KMS-11 (cell line): ENCODE data around the gene ODAD3.
"Not testable (repeated sequence)": the region's sequence is repeated elsewhere in the genome, so short reads cannot be mapped to it uniquely, and the experiment has no call there.

ENCODE experiments used
- H2AFZ ChIP-seq: fragments of 200-600 bp; sonication (generic); 2 replicates; pipeline ENCODE4 v1.6.1; 2016; ENCODE audit warnings: antibody characterized with exemption, mixed run types, low read depth
- H3K27ac ChIP-seq: fragments of 200-600 bp; sonication (generic); 2 replicates; pipeline ENCODE4 v1.6.1; 2016; ENCODE audit warnings: mild to moderate bottlenecking, mixed run types
- H3K27me3 ChIP-seq: fragments of 200-600 bp; sonication (generic); 2 replicates; pipeline ENCODE4 v1.6.1; 2017; ENCODE audit warnings: mild to moderate bottlenecking, low read depth, mixed run types, moderate library complexity; ENCODE audit not compliant: insufficient read depth
- H3K36me3 ChIP-seq: fragments of 200-600 bp; sonication (generic); 2 replicates; pipeline ENCODE4 v1.6.1; 2017; ENCODE audit warnings: mild to moderate bottlenecking, mixed run types; ENCODE audit not compliant: insufficient read depth
- H3K4me1 ChIP-seq: fragments of 200-600 bp; sonication (generic); 2 replicates; pipeline ENCODE4 v1.6.1; 2016; ENCODE audit warnings: mild to moderate bottlenecking, low read depth, mixed run types; ENCODE audit not compliant: poor library complexity, severe bottlenecking
- H3K4me2 ChIP-seq: fragments of 200-600 bp; sonication (generic); 2 replicates; pipeline ENCODE4 v1.7.0; 2016; ENCODE audit warnings: mild to moderate bottlenecking, mixed run types
- H3K4me3 ChIP-seq: fragments of 200-600 bp; sonication (generic); IDR thresholded peaks from 2 replicates; pipeline ENCODE4 v1.6.1; 2017; ENCODE audit warnings: low read depth, low read length, mixed read lengths; ENCODE audit not compliant: insufficient read depth
- H3K79me2 ChIP-seq: fragments of 200-600 bp; sonication (generic); 2 replicates; pipeline ENCODE4 v1.6.1; 2016; ENCODE audit warnings: low read depth, mixed run types; ENCODE audit not compliant: insufficient read depth
- H3K9ac ChIP-seq: fragments of 200-600 bp; sonication (generic); 2 replicates; pipeline ENCODE4 v1.6.1; 2016; ENCODE audit warnings: mild to moderate bottlenecking, mixed run types
- H4K20me1 ChIP-seq: fragments of 200-600 bp; sonication (generic); 2 replicates; pipeline ENCODE4 v1.6.1; 2016; ENCODE audit warnings: mild to moderate bottlenecking, mixed run types; ENCODE audit not compliant: insufficient read depth
- CTCF ChIP-seq: fragments of 200-600 bp; sonication (generic); conservative IDR thresholded peaks from 2 replicates; pipeline ENCODE4 v1.6.1; 2017; ENCODE audit warnings: low read depth, mild to moderate bottlenecking, antibody characterized with exemption, low read length, moderate library complexity, mixed read lengths

The ODAD3 gene

GRCh38 chr19:11410682-11411081, 24.2 kb downstream of the ODAD3 start:
- H4K20me1 ChIP-seq = no peaks in the 10 kb centered on the region
- no peak overlapping the region for H3K4me3 ChIP-seq
- H3K9ac ChIP-seq = no peak overlapping the region
- H3K27ac ChIP-seq = no peak overlapping the region
- no peaks in the 10 kb centered on the region for H3K4me1 ChIP-seq
- H3K4me2 ChIP-seq = no peak overlapping the region
- H3K79me2 ChIP-seq = no peaks in the 10 kb centered on the region
- H3K36me3 ChIP-seq = no peaks in the 10 kb centered on the region
- TF ChIP-seq CTCF = no peak
- peaks cover 11% of the 10 kb centered on the region; the same call in 1 of the 2 replicates for H3K27me3 ChIP-seq
- no peak overlapping the region for H2AFZ ChIP-seq

DNA sequence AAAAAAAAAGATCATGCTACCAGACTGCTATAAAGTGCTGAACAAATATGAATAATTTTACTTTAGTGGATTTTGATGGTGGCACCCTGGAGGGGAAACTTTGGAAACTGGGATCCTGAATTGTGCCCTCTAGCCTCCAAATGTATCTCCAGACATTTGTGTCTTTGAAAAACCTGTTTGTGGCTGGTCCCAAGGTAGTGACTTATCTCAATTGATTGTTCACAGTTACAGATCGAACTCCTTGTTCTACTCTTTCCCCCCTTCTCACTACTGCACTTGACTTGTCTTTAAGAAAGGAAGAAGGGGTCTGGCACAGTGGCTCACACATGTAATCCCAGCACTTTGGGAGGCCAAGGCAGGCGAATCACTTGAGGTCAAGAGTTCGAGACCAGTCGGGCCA, 26.3 kb downstream of the ODAD3 start:
- no peaks in the 10 kb centered on the region for H4K20me1 ChIP-seq
- H3K36me3 ChIP-seq = no peaks in the 10 kb centered on the region
- no peaks in the 10 kb centered on the region for H3K4me1 ChIP-seq
- H3K4me2 ChIP-seq = no peak overlapping the region
- no peaks in the 10 kb centered on the region for H3K79me2 ChIP-seq
- no peak overlapping the region for H3K4me3 ChIP-seq
- H2AFZ ChIP-seq = no peak overlapping the region
- H3K9ac ChIP-seq = no peak overlapping the region
- H3K27ac ChIP-seq = no peak overlapping the region
- TF ChIP-seq CTCF = no peak
- peaks cover 2% of the 10 kb centered on the region; the same call in 1 of the 2 replicates for H3K27me3 ChIP-seq

DNA sequence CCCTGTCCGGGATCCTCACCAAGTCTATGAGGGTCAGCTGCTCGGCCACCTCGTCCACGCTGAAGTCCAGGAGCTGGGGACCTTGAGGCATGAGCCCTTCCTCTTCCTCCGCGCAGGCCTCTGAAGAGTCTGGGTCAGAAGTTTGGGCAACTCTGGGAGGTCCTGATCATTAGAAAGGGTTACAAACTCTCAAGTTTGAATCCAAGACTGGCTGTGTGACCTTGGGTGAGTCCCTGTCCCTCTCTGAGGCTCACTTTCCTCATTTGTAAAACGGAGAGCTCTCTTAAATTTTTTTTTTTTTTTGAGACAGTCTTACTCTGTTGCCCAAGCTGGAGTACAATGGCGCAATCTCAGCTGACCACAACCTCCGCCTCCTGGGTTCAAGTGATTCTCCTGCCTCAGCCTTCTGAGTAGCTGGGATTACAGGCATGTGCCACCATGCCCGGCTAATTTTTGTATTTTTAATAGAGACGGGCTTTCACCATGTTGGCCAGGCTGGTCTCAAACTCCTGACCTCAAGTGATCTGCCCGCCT, 28.2 kb downstream of the ODAD3 start:
- H3K79me2 ChIP-seq, H3K9ac ChIP-seq, H3K4me1 ChIP-seq, H3K4me3 ChIP-seq, H3K27ac ChIP-seq, H3K36me3 ChIP-seq, H3K4me2 ChIP-seq, H4K20me1 ChIP-seq, H3K27me3 ChIP-seq, H2AFZ ChIP-seq: not testable (repeated sequence)

GRCh38 chr19:11405846-11406643, 28.9 kb downstream of the ODAD3 start:
- H3K4me1 ChIP-seq = no peaks in the 10 kb centered on the region
- no peaks in the 10 kb centered on the region for H4K20me1 ChIP-seq
- peaks cover 2% of the 10 kb centered on the region; the same call in 1 of the 2 replicates for H3K27me3 ChIP-seq
- no peak overlapping the region for H3K9ac ChIP-seq
- H2AFZ ChIP-seq = no peak overlapping the region
- no peak overlapping the region for H3K27ac ChIP-seq
- H3K36me3 ChIP-seq = no peaks in the 10 kb centered on the region
- no peak for TF ChIP-seq CTCF
- no peaks in the 10 kb centered on the region for H3K79me2 ChIP-seq
- H3K4me3 ChIP-seq = no peak overlapping the region
- no peak overlapping the region for H3K4me2 ChIP-seq

DNA sequence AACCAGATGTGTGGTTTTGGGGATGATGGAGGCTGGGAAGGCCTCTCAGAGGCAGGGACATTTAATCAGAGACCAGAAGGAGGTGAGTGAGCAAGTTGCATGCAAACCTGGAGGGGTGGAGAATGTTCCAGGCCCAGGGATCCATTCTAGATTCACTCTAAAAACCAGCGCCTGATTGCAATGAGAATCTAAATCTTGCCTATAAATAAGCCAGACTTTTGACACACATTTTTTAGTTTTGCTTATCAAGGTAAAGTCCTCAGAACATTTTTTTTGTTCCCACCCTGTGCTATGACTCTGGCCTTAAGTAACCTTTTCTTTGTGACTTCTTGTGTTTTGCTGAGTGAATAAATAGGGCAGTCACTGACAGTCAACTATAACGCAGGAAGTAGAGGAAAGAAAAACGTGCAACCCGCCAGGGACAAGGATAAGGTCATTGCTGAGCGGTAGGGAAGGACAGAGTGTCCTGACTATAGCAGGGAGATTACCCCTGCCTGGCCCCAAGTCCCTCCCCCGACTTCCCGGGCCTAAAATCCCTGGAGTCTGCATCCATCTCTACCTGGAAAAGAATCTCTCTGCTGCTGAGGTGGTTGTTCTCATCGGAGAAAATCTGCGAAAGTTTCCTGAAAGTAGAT, 30.2 kb downstream of the ODAD3 start:
- H3K4me1 ChIP-seq = no peaks in the 10 kb centered on the region
- H3K27ac ChIP-seq = no peak overlapping the region
- H3K36me3 ChIP-seq = no peaks in the 10 kb centered on the region
- TF ChIP-seq CTCF = no peak
- no peak overlapping the region for H3K4me3 ChIP-seq
- no peak overlapping the region for H3K9ac ChIP-seq
- H3K27me3 ChIP-seq = peaks cover 2% of the 10 kb centered on the region; the same call in 1 of the 2 replicates
- H3K79me2 ChIP-seq = no peaks in the 10 kb centered on the region
- no peak overlapping the region for H3K4me2 ChIP-seq
- H2AFZ ChIP-seq = no peak overlapping the region
- H4K20me1 ChIP-seq = no peaks in the 10 kb centered on the region
